NCI-H524 (cell line): Measurements from ENCODE around the gene TYW1B.
A peak's percentile ranks its signal among the peaks of the same experiment; 100 is the strongest.
"Not testable (repeated sequence)": the region's sequence is repeated elsewhere in the genome, so short reads cannot be mapped to it uniquely, and the experiment has no call there.

Experiments used
- DNase-seq, 2 experiments: peaks; one replicate each; lab custom pipeline; 2025; lab: John Stamatoyannopoulos, UW

TYW1B gene

GRCh38 chr7:72827839-72828591, at the start of gene TYW1B:
Gene TYW1B (minus strand): TSS chr7:72828200. CDS start chr7:72828075, 125 bp downstream.
- peak; percentile 94 to 96 for DNase-seq

DNA sequence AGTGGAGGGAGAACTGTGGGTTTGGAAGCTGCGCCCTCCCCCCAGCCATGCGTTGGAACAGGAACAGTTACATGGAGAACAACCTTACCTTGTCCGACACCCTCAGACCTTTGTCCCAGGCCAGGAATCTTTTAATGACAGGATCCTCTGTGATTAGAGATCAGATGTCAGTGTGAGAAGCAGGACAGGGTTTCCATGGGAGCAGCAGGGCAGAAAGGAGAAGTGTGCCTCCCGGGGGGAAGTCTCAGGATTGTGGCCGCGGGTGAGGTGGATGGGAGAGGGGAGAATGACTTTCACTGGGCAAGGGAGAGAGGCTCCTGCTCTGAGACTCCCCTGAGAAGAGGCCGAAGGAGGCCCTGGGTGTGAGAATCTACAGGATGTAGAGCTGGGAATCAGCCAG, 39.6 kb upstream of the TYW1B start:
- DNase-seq: not testable (repeated sequence)

DNA sequence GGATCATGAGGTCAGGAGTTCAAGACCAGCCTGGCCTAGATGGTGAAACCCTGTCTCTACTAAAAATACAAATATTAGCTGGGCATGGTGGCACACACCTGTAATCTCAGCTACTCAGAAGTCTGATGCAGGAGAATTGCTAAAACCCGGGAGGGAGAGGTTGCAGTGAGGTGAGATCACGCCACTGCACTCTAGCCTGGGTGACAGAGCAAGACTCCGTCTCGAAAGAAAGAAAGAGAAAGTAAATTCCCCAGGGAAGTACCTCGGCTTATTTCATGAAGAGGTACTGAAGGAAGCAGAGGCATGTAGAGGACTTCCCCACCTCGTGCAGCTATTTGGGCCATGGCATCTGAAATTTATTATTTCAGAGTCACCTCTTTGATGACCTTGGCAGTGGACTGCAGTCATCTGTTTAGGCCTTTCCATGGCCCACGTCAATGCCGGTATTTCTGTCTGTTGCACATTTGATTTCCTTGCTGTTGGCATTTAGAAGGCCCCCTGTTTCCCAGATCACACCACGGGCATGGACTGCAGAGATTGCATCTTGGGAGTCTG, 30.9 kb upstream of the TYW1B start:
- DNase-seq: not testable (repeated sequence)

- DNase-seq: not testable (repeated sequence)
Measured at GRCh38 chr7:72857925-72858324, 29.9 kb upstream of the TYW1B start.

DNA sequence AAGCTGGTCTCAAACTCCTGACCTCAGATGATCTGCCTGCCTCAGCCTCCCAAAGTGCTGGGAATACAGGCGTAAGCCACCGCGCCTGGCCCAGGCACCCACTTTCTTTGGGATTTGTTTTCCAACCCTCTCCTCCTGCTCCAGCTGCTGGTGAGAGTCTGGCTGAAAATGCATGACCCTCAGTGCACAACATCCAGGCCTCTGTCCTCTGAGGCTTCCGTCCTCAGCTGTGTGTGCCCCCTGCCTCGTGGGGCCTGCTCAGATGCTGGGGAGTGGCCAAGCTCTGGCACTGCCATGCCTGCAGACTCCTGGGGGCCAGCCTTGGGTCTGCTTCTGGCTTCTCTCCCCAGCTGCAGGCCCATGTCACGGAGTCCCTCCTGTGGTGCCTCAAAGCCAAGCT, 27.3 kb upstream of the TYW1B start:
- not testable (repeated sequence) for DNase-seq

GRCh38 chr7:72852937-72853336, 24.9 kb upstream of the TYW1B start:
- DNase-seq: not testable (repeated sequence)

DNA sequence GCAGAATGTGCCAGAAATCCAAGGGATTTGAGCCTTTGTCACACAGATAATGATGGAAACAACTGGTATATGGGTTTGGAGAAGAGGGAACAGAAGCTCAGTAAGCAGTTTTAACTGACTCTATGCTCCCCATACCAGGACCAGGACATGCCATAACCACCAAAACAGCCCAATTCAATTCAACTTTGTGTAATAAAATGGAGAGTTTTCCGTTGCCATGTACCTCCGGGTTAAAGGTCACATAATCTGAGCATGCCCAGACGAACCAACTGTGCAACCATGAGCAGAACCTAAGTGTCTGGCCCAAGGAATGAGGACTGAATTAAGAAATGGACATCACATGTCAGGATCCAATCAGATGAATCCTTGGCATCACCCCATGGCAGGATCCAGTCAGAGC, 22.7 kb upstream of the TYW1B start:
- not testable (repeated sequence) for DNase-seq

DNA sequence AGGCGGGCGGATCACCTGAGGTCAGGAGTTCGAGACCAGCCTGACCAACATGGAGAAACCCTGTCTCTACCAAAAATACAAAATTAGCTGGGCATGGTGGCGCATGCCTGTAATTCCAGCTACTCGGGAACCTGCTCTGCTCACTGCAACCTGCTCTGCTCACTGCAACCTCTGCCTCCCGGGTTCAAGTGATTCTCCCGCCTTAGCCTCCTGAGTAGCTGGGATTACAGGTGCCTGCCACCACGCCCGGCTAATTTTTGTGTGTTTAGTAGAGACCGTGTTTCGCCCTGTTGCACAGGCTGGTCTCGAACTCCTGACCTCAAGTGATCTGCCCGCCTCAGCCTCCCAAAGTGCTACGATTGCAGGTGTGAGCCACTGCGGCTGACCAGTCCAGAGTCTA, 16.1 kb upstream of the TYW1B start:
- not testable (repeated sequence) for DNase-seq

GRCh38 chr7:72843166-72843565, 15.2 kb upstream of the TYW1B start:
- not testable (repeated sequence) for DNase-seq

GRCh38 chr7:72840966-72841511, 13.0 kb upstream of the TYW1B start:
- not testable (repeated sequence) for DNase-seq

DNA sequence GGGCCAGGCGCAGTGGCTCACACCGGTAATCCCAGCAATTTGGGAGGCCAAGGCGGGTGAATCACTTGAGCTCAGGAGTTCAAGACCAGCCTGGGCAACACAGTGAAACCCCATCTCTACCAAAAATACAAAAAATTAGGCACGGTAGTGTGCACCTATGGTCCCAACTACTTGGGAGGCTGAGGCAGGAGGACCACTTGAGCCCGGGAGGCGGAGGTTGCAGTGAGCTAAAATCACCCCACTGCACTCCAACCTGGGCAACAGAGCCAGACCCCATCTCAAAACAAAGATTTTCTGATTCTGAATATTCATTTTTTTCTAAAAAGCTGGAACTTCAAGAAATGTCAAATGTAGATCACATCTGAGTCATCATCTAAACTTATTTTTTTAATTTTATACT, 10.3 kb upstream of the TYW1B start:
- not testable (repeated sequence) for DNase-seq

DNA sequence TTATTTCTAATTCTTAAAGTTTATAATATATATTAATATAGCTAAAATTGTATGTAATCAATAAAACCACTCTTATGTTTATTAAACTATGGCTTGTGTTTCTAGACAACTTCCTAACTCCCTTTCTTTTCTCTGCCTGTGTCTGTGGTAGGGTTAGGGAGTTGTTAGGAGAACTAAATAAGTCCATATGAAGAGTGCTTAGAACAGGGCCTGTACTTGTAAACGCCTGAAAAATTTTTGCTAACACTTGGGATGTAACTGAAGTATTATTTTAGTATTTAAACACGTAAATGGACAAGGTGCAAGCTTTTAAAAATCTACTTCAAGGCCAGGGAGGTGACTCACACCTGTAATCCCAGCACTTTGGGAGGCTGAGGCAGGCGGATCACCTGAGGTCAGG, 9.3 kb upstream of the TYW1B start:
- DNase-seq: not testable (repeated sequence)

DNA sequence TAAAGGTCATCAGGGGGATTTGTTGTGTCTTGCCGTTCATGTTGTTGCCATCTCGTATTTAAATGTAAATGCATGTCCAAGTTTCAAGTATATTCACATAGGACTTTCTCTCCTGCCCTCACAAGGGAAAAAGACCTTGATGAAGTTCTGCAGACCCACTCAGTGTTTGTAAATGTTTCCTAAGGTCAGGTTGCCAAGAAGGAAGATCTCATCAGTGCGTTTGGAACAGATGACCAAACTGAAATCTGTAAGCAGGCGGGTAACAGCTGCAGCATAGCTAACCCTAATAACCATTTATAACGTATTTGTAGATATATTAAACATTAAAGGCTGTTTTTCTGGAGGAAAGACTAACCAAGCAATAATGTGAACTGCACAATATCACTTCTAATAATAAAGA, 2.6 kb upstream of the TYW1B start:
- not testable (repeated sequence) for DNase-seq

GRCh38 chr7:72829687-72830354, 1.8 kb upstream of the TYW1B start:
- peak; percentile 12 to 54 for DNase-seq

- DNase-seq: peak; percentile 95 to 98
Measured at GRCh38 chr7:72829291-72829686, 1.3 kb upstream of the TYW1B start.

- DNase-seq: peak in 1 of 2 experiments; percentile 9
Measured at GRCh38 chr7:72823765-72824732, 4.0 kb downstream of the TYW1B start.

DNA sequence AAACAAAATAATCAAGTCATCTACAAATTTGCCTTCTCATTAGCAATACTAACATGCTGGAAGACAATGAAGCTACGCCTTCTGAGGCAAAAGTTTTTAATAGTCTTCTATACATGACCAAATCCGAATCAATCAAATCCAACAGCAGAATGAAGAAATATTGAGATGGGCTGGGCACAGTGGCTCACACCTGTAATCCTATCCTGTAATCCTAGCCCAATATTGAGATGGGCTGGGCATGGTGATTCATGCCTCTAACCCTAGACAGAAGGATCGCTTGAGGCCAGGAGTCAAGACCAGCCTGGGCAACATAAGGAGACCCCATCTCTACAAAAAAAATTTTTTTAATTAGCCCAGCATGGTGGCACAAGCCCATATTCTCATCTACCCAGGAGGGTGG, 5.5 kb downstream of the TYW1B start:
- DNase-seq: not testable (repeated sequence)

DNA sequence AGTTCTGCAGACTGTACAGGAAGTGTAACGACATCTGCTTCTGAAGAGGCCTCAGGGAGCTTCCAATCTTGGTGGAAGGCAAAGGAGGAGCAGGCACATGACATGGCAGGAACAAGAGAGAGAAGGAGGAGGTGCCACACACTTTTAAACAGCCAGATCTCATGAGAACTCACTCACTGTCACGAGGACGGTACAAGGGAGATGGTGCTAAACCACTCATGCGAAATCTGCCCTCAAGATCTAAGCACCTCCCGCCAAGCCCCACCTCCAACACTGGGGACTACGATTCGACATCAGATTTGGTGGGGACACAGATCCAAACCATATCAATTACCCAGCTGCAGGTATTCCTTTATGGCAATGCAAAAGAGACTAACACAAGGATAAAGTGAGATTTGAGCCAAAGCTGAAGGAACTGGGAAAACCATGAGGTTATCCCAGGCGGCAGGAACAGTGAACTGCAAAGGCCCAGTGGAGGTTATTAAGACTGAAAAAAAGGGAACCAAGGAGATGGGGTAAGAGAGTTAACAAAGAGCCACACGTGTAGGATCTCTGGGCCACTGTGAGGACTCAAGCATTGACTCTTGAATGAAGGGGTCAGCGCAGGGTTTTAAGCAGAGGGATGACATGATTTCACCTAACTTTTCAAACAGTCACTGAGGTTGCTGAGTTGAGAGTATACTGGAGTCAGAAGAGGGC, 9.2 kb downstream of the TYW1B start:
- DNase-seq: not testable (repeated sequence)

- not testable (repeated sequence) for DNase-seq
Measured at GRCh38 chr7:72817661-72818060, 10.3 kb downstream of the TYW1B start.

DNA sequence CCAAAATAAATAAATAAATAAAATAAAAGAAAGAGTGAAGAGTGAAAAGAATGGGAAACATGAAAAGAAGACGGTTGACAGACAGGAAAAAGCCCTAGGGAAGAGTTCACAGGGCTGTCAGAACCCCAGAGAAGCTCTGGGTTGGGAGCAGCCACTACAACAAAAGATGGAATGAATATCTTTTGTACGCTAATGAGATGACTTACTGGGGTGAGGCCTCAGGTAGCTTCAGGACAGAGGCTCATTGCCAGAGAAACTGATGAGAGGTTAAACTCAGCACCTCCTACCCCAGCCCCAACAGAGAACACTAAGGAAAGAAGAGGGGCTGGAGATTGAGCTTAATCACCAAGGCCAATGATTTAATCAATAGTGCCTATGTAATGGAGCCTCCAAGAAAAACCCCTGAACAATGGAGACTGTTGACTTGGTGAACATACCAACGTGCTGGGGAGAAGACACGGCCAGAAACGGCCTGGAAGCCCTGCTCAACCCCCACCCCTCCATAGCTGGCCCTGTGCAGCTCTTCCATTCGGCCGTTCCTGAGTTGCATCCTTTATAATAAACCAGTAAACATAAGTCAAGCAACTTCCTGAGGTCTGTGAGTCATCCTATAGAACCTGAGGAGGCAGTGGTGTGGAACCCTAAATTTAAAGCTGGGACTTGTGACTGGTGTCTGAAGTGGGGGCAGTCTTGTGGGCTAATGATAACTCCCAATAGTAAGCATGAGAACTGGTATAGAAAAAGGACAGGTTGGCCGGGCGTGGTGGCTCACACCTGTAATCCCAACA, 11.4 kb downstream of the TYW1B start:
- DNase-seq: not testable (repeated sequence)
